Inferior parietal cortex (tissue), 1 donor: ENCODE results near the gene OTUD3.
"Not testable (repeated sequence)": the region's sequence is repeated elsewhere in the genome, so short reads cannot be mapped to it uniquely, and the experiment has no call there.

Source experiments
- DNase-seq: peaks from one replicate; pipeline ENCODE4 v3.0.0-alpha.2; 2016; ENCODE audit errors: extremely low spot score

The OTUD3 gene

DNA sequence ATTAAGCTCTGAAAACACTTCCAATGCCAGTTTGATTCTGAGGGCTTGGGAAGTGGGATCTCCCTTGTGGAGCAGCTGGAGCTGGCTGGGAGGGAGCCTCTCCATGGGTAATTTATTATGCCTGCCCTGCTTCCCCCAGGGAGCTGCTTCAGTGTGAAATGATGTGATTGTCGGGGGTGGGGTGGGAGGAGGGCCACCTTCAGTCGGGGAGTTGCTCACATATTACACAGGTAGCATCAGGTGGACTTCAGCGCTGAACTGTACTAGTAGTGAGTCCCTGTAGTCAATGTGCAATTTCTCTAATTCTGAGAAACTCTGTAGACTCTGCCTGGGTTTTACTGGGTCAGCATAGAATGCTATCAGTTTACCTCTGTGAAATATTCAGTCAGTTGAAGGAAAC lies 28.5 kb downstream of the OTUD3 start:
- DNase-seq, result no peak

- DNase-seq, result peak; percentile 93
These were observed 35.9 kb downstream of the OTUD3 start for GRCh38 chr1:19918057-19918456.

- DNase-seq, result no peak
These were observed 38.0 kb downstream of the OTUD3 start for GRCh38 chr1:19920132-19920710.

DNA sequence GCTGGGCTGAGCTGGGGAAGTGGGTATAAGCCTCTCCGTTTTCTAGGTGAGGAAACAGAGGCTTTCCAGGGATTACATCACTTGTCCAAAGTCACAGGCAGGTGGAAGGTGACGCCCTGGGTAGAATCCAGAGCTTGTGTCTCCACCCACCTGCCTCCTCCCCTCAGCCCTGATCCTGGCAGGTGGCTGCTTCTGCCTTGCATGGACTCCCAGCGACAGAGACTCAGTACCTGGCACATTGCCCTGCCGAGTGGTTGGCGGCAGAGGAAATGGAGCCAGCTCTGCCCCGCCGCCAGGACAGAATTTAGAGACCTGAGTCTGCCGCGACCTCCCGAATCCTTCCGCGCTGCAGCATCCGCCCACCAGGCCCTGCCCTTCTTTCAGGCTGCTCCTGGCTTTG lies 39.1 kb downstream of the OTUD3 start:
- DNase-seq, result no peak

DNA sequence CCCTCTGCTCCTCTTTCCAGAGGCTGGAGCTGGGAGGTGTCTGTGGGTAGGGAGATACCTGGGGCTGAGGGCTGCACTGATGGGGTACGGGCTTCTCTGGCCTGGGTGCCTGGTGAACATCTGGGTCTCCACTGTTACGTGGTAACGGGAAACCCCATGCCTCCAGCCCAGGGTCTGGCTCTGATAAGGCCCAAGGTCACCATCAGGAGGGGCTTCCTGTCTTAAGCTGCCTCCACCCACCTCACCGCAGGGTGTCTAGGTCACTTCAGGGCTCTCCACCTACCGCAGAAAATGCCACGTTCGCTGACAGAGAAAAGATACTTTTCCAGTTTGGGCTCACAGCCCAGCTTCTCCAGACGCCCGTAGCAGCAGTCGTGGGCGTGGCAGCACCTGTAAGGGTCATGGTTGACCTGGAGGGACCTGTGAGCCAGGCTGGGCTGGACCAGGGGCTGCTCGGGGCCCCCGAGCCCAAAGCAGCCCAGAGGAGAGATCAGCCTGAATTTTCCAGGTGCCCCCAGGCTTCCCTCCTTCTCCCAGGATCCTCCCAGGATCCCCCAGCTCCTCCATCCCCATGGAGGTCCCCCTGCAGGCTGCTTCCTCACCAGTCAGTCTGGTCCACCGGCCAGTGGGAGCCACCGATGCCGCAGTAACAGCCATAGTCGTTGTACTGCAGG lies 40.0 kb downstream of the OTUD3 start:
- DNase-seq, result no peak

- no peak for DNase-seq
These were observed 41.1 kb downstream of the OTUD3 start, which contains the start of gene PLA2G2E for GRCh38 chr1:19923137-19923952. PLA2G2E (minus strand) TSS chr1:19923617; CDS start chr1:19923559, 58 bp downstream.

DNA sequence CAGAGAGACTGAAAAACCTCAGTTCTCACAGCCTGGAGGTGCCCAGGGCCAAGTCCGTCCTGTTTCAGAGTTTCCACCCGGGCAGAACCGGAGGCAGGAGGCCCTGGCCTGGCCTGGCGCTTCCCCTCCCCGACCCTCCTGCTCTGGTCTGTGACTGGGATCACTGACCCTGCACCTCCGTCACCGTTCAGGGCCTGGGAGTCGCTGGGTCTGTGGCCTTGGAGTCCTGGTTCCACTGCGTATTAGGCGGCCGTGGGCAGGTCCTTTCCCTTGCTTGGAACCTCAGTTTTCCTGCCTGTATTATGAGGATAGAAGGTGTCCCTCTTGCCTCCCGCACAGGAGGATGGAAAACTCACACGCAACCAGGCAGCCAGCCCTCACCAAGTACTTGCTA lies 41.8 kb downstream of the OTUD3 start:
- no peak for DNase-seq

DNA sequence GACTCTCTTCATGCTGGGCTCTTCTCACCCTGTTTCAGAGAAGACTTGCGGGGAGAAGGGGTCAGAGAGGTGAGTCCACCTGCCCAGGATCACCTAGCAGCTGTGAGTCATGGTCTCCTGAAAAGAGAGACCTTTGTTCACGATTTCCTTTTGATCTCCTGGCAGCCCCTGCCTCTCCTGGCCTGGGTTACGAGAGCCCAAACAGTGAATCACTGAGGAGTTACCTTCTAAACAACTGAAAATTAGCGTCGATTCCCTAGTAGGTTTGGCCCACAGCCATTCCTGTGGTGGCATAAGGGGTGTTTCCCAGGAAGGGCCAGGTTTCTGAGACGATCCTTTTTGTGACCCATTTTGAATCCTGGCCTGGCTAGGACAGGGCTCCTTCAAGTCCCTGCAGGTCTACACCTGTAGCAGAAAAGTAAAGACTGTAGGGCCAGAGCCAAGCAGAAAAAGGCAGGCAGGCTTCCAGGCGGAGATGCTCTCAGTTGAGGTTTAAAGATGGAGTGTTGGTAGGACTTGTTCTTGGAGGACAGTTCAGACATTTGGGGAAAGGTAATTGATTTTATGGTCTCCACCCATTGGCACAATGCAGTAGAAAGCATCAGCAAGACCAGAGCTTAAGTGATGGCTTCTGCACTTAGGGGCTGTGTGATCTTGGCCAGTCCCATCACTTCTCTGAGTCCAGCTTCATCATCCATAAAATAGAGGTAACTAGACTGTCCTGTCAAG lies 43.3 kb downstream of the OTUD3 start:
- DNase-seq, result no peak

GRCh38 chr1:19926296-19927129 lies 44.3 kb downstream of the OTUD3 start:
- DNase-seq, result no peak

DNA sequence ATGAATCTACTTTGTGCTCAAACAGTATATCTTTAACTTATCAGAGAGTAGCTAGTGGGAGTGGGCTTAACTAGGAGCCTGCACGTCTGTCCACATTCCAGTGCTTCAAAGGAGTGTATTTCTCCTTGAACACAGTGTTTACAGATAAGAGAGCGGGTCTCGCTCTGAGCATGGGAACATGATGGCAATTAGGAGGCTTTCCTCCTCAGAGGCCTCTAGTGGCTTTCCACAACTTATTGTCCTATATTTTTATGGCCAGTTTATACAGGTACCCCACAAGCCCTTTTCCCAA lies 44.9 kb downstream of the OTUD3 start:
- DNase-seq, result not testable (repeated sequence)

GRCh38 chr1:19932866-19933265 lies 50.7 kb downstream of the OTUD3 start:
- DNase-seq, result no peak

- no peak for DNase-seq
These were observed 52.1 kb downstream of the OTUD3 start for GRCh38 chr1:19934336-19934735.

DNA sequence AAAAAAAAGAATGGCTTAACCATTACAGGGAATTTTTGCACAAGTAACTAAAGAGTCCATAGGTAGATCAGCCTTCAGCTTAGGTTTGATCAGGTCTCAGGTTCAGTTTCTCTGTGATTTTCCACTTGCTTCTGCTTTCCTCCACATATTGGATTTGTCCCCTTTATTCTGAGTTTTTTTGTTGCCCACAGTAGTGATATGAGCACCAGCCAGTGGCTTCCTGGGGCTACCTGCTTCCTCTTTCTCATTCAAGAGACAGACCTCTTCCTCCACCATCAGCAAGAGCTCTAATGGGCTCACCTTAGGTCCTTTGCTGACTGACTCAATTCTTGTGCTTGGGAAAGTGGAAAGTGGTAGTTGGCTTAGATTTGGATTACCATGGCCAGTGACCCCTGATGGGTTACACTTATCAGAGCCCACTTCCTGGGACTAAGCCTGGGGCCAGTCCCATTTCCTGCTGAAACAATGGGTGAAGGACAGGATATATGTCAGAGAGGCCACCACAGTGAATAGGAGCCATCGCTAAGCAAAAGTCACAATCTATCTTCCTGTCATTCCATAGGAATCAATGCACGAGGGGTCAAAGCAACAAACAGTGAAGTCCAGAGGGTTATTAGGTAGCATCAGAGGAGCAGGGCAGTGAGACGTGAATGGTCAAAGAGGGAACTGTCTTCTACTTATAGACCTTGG lies 54.0 kb downstream of the OTUD3 start:
- no peak for DNase-seq

GRCh38 chr1:19938472-19938871 lies 56.3 kb downstream of the OTUD3 start:
- DNase-seq, result no peak

GRCh38 chr1:19940486-19941205 lies 58.5 kb downstream of the OTUD3 start:
- DNase-seq, result no peak

GRCh38 chr1:19941206-19941568 lies 59.0 kb downstream of the OTUD3 start:
- no peak for DNase-seq

DNA sequence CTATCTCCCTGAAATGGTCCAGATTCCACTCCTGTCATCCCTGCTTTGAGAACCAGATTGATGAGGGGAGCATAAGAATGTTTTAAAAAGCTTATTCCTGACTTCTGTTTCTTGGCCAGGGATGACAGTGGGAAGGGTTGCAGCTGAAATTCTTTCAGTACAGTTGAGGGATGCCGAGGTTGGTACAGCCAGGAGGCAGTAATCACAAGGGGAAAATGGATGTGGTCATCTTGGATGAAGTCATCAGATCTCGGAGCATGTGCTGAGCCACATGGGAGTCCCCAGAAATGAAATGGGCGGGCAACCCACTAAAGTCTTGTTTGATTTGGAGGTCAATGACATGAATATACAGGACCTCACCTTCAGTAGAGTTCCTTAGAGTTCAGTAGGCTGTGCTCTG lies 59.9 kb downstream of the OTUD3 start:
- no peak for DNase-seq

GRCh38 chr1:19942657-19943056 lies 60.5 kb downstream of the OTUD3 start:
- no peak for DNase-seq

DNA sequence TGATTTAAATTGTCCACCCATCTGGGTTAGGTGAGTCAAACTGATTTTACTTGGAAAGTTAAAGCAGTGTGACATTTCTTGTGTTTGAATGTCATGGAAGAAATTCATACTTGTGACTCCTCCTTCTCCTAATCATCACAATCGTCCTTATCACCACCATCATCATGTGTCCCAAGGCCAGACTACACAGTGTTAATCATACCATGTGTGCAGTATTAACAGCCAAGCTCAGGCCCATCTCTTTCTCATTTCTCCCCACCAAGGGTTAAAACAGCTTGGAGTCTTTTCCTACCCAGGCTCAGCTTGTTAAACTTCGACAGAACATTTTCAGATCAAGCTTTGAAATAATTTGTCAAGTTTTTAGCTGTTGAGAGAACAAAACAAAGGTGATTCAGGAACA lies 63.7 kb downstream of the OTUD3 start:
- DNase-seq, result no peak

GRCh38 chr1:19946331-19946751 lies 64.1 kb downstream of the OTUD3 start:
- DNase-seq, result no peak
